IgD-negative memory B cell (primary cell): ENCODE measurements around the gene KCNQ2. TPM values are rescaled to one million over a fixed set of nuclear protein-coding genes. Genes with fewer than 3 reads are reported as not detected.

ENCODE experiments used
- H3K27ac Mint-ChIP-seq, 3 donors: one replicate each; pipeline ENCODE4 v1.8.0; 2020 to 2022; ENCODE audit warnings: mild to moderate bottlenecking in 3 of 3, mixed read lengths in 3 of 3, moderate library complexity in 1 of 3
- H3K27me3 Mint-ChIP-seq: one replicate; pipeline ENCODE4 v1.8.0; 2021; ENCODE audit warnings: mixed read lengths
- H3K36me3 Mint-ChIP-seq: one replicate; pipeline ENCODE4 v1.8.0; 2020; ENCODE audit warnings: mild to moderate bottlenecking, mixed read lengths
- H3K4me1 Mint-ChIP-seq, 3 donors: one replicate each; pipeline ENCODE4 v1.8.0; 2020 to 2022; ENCODE audit warnings: mixed read lengths in 3 of 3, mild to moderate bottlenecking in 1 of 3
- H3K4me3 Mint-ChIP-seq, 4 donors: one replicate each; pipeline ENCODE4 v1.8.0; 2020 to 2022; ENCODE audit warnings: mild to moderate bottlenecking in 4 of 4, mixed read lengths in 4 of 4, moderate library complexity in 3 of 4
- H3K9me3 Mint-ChIP-seq, 3 donors: one replicate each; pipeline ENCODE4 v1.8.0; 2020 to 2021; ENCODE audit warnings: mixed read lengths in 3 of 3, mild to moderate bottlenecking in 1 of 3
- polyA plus RNA-seq: library from polyadenylated mRNA; unstranded; fragments of 300-500 nt; fragmentation: Illumina TruSeq; gene quantifications from one replicate; pipeline ENCODE4 v1.2.3, GENCODE V29; 2021

The KCNQ2 gene
- polyA plus RNA-seq, 1 donor from 2014 or later, result 0.29 TPM

DNA sequence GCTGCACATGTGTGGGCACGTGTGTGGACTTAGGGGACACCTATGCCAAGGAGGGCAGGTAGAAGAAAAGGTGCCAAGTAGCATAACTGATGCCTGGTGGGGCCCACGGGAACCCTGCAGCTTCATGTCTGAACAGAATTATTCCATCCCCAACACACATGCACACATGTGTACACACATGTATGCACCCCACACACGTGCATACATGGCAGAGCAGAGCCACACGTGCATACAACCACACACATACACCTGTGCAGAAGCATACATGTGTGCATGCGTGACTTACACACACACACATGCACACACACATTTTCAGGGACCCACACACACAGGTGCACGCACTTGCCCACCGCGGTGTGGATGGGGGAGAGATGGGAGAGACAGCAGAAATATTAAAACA lies 59.6 kb downstream of the KCNQ2 start:
- peaks cover 0 to 2% (median 0%) of the 10 kb centered on the region in 3 donors for H3K4me1 Mint-ChIP-seq
- peaks cover 0 to 3% (median 0%) of the 10 kb centered on the region in 3 donors for H3K9me3 Mint-ChIP-seq
- H3K27me3 Mint-ChIP-seq, result peaks cover 4% of the 10 kb centered on the region
- no peak overlapping the region for H3K27ac Mint-ChIP-seq
- H3K4me3 Mint-ChIP-seq, result peak overlapping the region in 1 of 4 donors; percentile 72
- no peaks in the 10 kb centered on the region for H3K36me3 Mint-ChIP-seq

DNA sequence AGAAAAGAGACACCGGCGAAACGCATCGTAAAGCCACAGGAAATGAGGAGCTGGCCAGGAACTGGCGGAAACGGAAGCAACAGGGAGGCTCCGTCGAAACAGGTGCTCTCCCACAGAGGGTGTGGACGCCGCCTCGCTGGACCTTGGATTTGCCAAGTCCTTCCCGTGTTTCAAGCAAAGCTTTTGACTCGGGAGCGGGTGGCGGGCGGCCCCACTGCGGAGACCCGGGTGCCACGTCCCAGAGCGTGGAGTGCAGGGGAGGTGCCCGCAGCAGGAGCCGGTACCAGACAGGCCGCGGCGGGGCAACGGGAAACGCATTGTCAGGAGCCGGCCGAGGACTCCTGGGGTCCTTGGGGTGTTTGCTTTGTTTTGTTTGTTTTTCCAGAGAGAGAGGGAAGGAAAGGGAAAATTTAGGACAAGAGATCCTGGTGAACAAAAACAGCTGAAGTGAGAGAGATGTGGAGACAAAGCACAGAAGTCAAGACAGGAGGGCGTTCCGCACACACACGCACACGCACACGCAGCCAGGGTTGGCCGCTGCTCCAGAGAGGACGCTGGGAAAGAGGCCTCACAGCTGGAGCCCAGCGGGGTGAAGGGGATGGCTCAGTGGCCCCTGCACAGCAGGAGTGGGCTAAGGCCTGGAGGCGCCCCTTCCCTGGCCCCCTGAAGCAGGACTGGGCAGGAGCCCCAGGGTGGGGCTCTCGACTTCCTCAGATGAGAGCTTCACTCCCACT lies 60.4 kb downstream of the KCNQ2 start:
- H3K4me3 Mint-ChIP-seq, result no peak overlapping the region
- no peak overlapping the region for H3K27ac Mint-ChIP-seq
- H3K9me3 Mint-ChIP-seq, result peaks cover 0 to 3% (median 0%) of the 10 kb centered on the region in 3 donors
- no peaks in the 10 kb centered on the region for H3K36me3 Mint-ChIP-seq
- peaks cover 3% of the 10 kb centered on the region for H3K27me3 Mint-ChIP-seq
- peaks cover 0 to 2% (median 0%) of the 10 kb centered on the region in 3 donors for H3K4me1 Mint-ChIP-seq

- peaks cover 0 to 2% (median 0%) of the 10 kb centered on the region in 3 donors for H3K4me1 Mint-ChIP-seq
- H3K9me3 Mint-ChIP-seq, result peaks cover 0 to 3% (median 0%) of the 10 kb centered on the region in 3 donors
- H3K27ac Mint-ChIP-seq, result no peak overlapping the region
- no peaks in the 10 kb centered on the region for H3K27me3 Mint-ChIP-seq
- no peak overlapping the region for H3K4me3 Mint-ChIP-seq
- no peaks in the 10 kb centered on the region for H3K36me3 Mint-ChIP-seq
Measured at GRCh38 chr20:63411151-63411897, 61.1 kb downstream of the KCNQ2 start.

DNA sequence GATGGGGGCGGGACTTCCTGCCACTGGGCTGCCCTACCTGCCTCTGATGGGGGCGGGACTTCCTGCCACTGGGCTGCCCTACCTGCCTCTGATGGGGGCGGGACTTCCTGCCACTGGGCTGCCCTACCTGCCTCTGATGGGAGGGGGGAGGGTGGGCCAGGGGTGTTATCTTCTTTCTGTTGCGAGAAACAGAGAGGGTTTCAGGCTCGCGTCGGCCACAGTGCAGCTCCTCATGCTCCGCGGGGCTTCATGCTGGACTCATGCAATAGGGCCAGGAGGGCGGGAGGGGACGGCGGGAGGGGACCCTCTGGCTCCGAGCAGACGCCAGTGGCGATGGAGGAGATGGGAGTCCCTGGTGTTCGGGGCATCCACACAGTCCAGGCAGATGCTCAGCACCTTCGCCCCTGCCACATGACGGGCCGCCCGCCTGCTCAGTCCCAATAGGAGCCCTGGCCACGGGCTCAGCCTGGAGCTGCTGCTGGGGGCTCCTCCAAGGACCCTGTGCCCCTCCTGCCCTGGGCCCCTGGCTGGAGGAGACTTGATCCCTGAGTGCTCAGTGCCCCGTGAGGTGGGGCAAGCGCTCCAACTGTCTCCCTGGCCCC lies 62.5 kb downstream of the KCNQ2 start:
- H3K4me1 Mint-ChIP-seq, result peaks cover 0 to 2% (median 0%) of the 10 kb centered on the region in 3 donors
- H3K9me3 Mint-ChIP-seq, result peaks cover 0 to 3% (median 0%) of the 10 kb centered on the region in 3 donors
- H3K36me3 Mint-ChIP-seq, result no peaks in the 10 kb centered on the region
- H3K27me3 Mint-ChIP-seq, result no peaks in the 10 kb centered on the region
- no peak overlapping the region for H3K27ac Mint-ChIP-seq
- H3K4me3 Mint-ChIP-seq, result no peak overlapping the region

- H3K4me3 Mint-ChIP-seq, result no peak overlapping the region
- peak overlapping the region in 1 of 3 donors; percentile 63 for H3K27ac Mint-ChIP-seq
- peaks cover 0 to 3% (median 0%) of the 10 kb centered on the region in 3 donors for H3K9me3 Mint-ChIP-seq
- H3K4me1 Mint-ChIP-seq, result peaks cover 0 to 2% (median 0%) of the 10 kb centered on the region in 3 donors
- no peaks in the 10 kb centered on the region for H3K36me3 Mint-ChIP-seq
- no peaks in the 10 kb centered on the region for H3K27me3 Mint-ChIP-seq
Measured at GRCh38 chr20:63409066-63409833, 63.2 kb downstream of the KCNQ2 start.

- Mint-ChIP-seq H3K36me3 (no peaks in the 10 kb centered on the region), H3K4me1 (peaks cover 0 to 2% (median 0%) of the 10 kb centered on the region in 3 donors), H3K27ac (no peak overlapping the region), H3K27me3 (no peaks in the 10 kb centered on the region), H3K9me3 (peaks cover 0 to 3% (median 0%) of the 10 kb centered on the region in 3 donors), H3K4me3 (no peak overlapping the region)
Measured at GRCh38 chr20:63408684-63409046, 63.8 kb downstream of the KCNQ2 start.

GRCh38 chr20:63407928-63408683 lies 64.3 kb downstream of the KCNQ2 start:
- peaks cover 0 to 3% (median 0%) of the 10 kb centered on the region in 3 donors for H3K9me3 Mint-ChIP-seq
- no peaks in the 10 kb centered on the region for H3K36me3 Mint-ChIP-seq
- H3K27me3 Mint-ChIP-seq, result no peaks in the 10 kb centered on the region
- H3K4me3 Mint-ChIP-seq, result no peak overlapping the region
- peaks cover 0 to 2% (median 2%) of the 10 kb centered on the region in 3 donors for H3K4me1 Mint-ChIP-seq
- no peak overlapping the region for H3K27ac Mint-ChIP-seq

DNA sequence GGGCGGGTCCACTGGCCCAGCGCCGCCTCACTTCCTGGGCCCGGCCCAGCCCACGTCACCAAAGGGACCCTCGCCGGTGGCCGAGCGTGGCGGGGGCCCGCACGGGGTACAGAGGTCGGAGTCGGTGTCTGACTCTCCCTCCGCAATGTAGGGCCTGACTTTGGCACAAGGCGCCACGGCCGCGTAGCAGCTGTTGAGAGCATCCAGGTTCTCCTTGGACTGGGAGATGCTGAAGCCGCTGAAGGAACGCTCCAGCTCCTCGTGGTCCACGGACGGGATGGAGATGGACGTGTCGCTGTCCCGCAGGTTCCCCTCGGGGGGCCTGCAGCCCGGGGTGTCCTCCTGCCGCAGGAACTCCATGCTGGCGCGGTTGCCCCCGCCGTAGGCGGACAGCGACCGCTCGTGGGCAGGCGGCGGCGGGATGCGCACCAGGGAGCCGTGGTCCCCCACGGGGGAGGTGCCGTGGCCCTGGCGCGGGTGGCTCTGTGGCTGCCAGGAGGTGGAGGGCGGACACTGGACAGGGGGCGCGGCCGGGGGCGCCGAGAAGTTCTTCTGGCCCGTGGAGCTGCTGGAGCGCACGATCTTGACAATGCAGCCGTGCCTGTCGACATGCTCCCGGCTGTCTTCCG lies 65.7 kb downstream of the KCNQ2 start:
- Mint-ChIP-seq H3K9me3 (no peaks in the 10 kb centered on the region), H3K4me1 (peaks cover 0 to 2% (median 2%) of the 10 kb centered on the region in 3 donors), H3K27me3 (no peaks in the 10 kb centered on the region), H3K27ac (no peak overlapping the region), H3K4me3 (no peak overlapping the region), H3K36me3 (no peaks in the 10 kb centered on the region)

- H3K4me3 Mint-ChIP-seq, result no peak overlapping the region
- no peaks in the 10 kb centered on the region for H3K27me3 Mint-ChIP-seq
- H3K36me3 Mint-ChIP-seq, result no peaks in the 10 kb centered on the region
- no peaks in the 10 kb centered on the region for H3K9me3 Mint-ChIP-seq
- peaks cover 0 to 2% (median 2%) of the 10 kb centered on the region in 3 donors for H3K4me1 Mint-ChIP-seq
- no peak overlapping the region for H3K27ac Mint-ChIP-seq
Measured at GRCh38 chr20:63406011-63406410, 66.4 kb downstream of the KCNQ2 start.

DNA sequence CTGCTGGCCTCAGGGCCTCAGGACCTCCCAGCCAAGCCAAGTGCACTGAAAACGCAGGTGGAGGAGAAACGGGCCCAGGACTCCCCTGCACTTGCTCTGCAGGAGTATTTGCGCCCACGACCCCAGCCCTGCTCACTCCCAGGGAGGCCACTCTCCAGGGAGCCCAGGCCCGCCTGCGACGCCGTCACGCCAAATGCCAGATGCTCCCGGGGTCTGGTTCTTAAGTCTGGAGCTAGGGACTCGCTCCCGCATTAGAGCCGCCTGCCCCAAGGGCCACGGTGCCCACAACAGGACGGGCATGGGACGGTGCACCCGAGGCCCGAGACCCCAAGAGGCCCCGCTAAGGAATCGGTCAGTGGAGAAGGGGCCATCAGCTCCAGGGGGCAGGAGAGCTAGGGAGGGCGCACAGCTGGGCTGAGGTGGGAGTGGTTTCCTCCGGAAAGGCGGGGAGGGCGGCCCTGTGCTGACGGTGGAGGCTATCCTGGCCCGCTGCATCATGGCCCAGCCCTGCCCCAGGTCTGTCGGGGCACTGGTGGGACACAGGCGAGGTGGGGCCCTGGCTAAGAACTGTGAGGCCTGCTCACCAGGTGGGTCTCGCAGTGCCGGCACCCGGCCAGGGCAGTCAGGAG lies 67.2 kb downstream of the KCNQ2 start:
- Mint-ChIP-seq H3K4me3 (no peak overlapping the region), H3K36me3 (no peaks in the 10 kb centered on the region), H3K9me3 (no peaks in the 10 kb centered on the region), H3K27ac (no peak overlapping the region), H3K4me1 (peaks cover 0 to 2% (median 2%) of the 10 kb centered on the region in 3 donors), H3K27me3 (no peaks in the 10 kb centered on the region)

- Mint-ChIP-seq H3K4me1 (peaks cover 0 to 2% (median 2%) of the 10 kb centered on the region in 3 donors), H3K36me3 (no peaks in the 10 kb centered on the region), H3K4me3 (no peak overlapping the region), H3K27ac (no peak overlapping the region), H3K27me3 (no peaks in the 10 kb centered on the region), H3K9me3 (no peaks in the 10 kb centered on the region)
Measured at GRCh38 chr20:63404129-63405085, 68.0 kb downstream of the KCNQ2 start.

- Mint-ChIP-seq H3K36me3 (no peaks in the 10 kb centered on the region), H3K9me3 (no peaks in the 10 kb centered on the region), H3K27me3 (no peaks in the 10 kb centered on the region), H3K27ac (no peak overlapping the region), H3K4me3 (no peak overlapping the region), H3K4me1 (peaks cover 0 to 2% (median 0%) of the 10 kb centered on the region in 3 donors)
Measured at GRCh38 chr20:63403403-63404105, 68.9 kb downstream of the KCNQ2 start.
